AG04450 (cell line): ENCODE measurements around the gene DEAF1. TPM values are rescaled to one million over a fixed set of nuclear protein-coding genes. Genes with fewer than 3 reads are reported as not detected.

Experiments
- CTCF ChIA-PET: fragments of 300-600, 350-600 bp; formaldehyde crosslinking; extraction: SDS; loops from one replicate; lab custom pipeline; 2022; ENCODE audit warnings: antibody characterized with exemption, inconsistent platforms; lab: Charles Lee
- POLR2A ChIA-PET: fragments of 350-600 bp; formaldehyde crosslinking; extraction: SDS; loops from one replicate; lab custom pipeline; 2021; ENCODE audit warnings: antibody characterized with exemption, inconsistent platforms; lab: Yijun Ruan, JAX
- DNase-seq: peaks from one replicate; pipeline ENCODE4 v3.0.0-alpha.2; 2011; ENCODE audit warnings: low read depth, low spot score
- H3K27ac ChIP-seq: one replicate; pipeline ENCODE4 v1.5.1; 2012; ENCODE audit warnings: low read depth, low read length, control low read depth
- H3K27me3 ChIP-seq: one replicate; pipeline ENCODE4 v1.6.0; 2012; ENCODE audit warnings: low read length; ENCODE audit not compliant: control insufficient read depth, insufficient read depth
- H3K4me3 ChIP-seq: 2 replicates; pipeline ENCODE4 v1.5.1; 2011; ENCODE audit warnings: mild to moderate bottlenecking, low read depth, low read length, control low read depth
- H3K9me3 ChIP-seq: 2 replicates; pipeline ENCODE4 v1.5.1; 2012; ENCODE audit warnings: low read length; ENCODE audit not compliant: control insufficient read depth, insufficient read depth
- CTCF ChIP-seq: IDR thresholded peaks from 2 replicates; pipeline ENCODE4 v1.5.1; 2011; ENCODE audit warnings: low read depth, low read length, control low read depth, inconsistent platforms
- polyA plus RNA-seq: library from polyadenylated mRNA; depleted of rRNA; stranded (reverse); fragments of >200 nt; gene quantifications from 2 replicates; pipeline ENCODE4 v1.2.3, GENCODE V29; 2011

The DEAF1 gene
- polyA plus RNA-seq, 1 experiment = 13.0 TPM

- Histone ChIP-seq H3K4me3 (no peak overlapping the region), H3K27me3 (peaks cover 15% of the 10 kb centered on the region), H3K9me3 (peaks cover 4% of the 10 kb centered on the region), H3K27ac (no peak overlapping the region)
- ChIA-PET POLR2A (no interaction called here), CTCF (no interaction called here)
- TF ChIP-seq CTCF = no peak
- no peak for DNase-seq
Measured at GRCh38 chr11:643366-643765, 51.7 kb downstream of the DEAF1 start.

DNA sequence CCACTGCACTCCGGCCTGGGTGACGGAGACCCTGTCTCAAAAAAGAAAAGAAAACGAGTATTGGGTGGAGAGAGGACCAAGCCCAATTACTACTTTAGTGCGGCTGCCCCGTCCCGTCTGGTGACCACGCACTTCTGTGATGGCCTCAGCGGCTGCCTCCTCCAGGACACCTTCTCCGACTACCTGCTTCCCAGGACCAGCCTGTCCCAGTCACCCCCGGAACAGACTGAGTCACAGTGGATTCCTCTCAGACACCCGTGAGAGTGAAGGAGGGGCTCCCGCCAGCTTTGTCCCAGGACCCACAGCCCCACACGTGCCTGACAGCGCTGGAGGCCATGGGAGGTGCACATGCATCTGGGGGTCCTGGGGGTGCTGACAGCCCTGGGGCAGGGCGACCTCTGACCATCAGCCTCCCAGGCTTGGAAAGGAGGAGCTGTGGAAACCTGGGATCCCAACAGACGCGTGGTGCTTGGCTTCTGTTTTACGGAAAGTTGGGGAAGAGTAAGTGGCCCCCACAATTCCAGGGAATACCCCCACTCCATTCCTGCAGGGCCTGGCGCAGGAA lies 53.1 kb downstream of the DEAF1 start:
- no peak for DNase-seq
- CTCF ChIA-PET = interaction anchor here (1.2 kb wide), 1 partner anchor 20 kb away, joined by 3 read pairs; no protein-coding TSS in a partner anchor
- POLR2A ChIA-PET = interaction anchor here (0.6 kb wide), 1 partner anchor 55 kb away, joined by 3 read pairs; no protein-coding TSS in a partner anchor
- Histone ChIP-seq H3K9me3 (peaks cover 4% of the 10 kb centered on the region), H3K27ac (no peak overlapping the region), H3K4me3 (no peak overlapping the region), H3K27me3 (peaks cover 25% of the 10 kb centered on the region)
- TF ChIP-seq CTCF = no peak

GRCh38 chr11:640021-640706 lies 54.9 kb downstream of the DEAF1 start:
- CTCF ChIA-PET = no interaction called here

DNA sequence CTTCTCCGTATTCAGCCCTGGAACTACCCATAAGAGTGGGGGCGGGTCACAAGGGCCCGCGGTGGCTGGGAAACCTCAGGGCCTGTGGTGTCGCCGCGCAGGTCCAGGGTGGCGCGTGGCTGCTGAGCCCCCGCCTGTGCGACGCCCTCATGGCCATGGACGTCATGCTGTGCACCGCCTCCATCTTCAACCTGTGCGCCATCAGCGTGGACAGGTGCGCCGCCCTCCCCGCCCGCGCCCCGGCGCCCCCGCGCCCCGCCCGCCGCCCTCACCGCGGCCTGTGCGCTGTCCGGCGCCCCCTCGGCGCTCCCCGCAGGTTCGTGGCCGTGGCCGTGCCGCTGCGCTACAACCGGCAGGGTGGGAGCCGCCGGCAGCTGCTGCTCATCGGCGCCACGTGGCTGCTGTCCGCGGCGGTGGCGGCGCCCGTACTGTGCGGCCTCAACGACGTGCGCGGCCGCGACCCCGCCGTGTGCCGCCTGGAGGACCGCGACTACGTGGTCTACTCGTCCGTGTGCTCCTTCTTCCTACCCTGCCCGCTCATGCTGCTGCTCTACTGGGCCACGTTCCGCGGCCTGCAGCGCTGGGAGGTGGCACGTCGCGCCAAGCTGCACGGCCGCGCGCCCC lies 55.6 kb downstream of the DEAF1 start:
- POLR2A ChIA-PET = no interaction called here
- DNase-seq = no peak
- Histone ChIP-seq H3K27me3 (peaks cover 32% of the 10 kb centered on the region), H3K9me3 (peaks cover 4% of the 10 kb centered on the region), H3K27ac (no peak overlapping the region), H3K4me3 (no peak overlapping the region)
- no peak for TF ChIP-seq CTCF
- CTCF ChIA-PET = no interaction called here

More at GRCh38 chr11:640021-640706, 54.9 kb downstream of the DEAF1 start:
- no peak for DNase-seq
- Histone ChIP-seq H3K9me3 (peaks cover 4% of the 10 kb centered on the region), H3K27ac (no peak overlapping the region), H3K4me3 (no peak overlapping the region), H3K27me3 (peaks cover 32% of the 10 kb centered on the region)
- no peak for TF ChIP-seq CTCF
- POLR2A ChIA-PET = no interaction called here
